IPS-18c (cell line): ENCODE results near the gene POLD3.
"Not testable (repeated sequence)": the region's sequence is repeated elsewhere in the genome, so short reads cannot be mapped to it uniquely, and the experiment has no call there.

ENCODE experiments used
- H3K4me3 ChIP-seq: 2 replicates; pipeline ENCODE4 v1.7.0; 2013; ENCODE audit warnings: low read depth, mild to moderate bottlenecking, low read length, moderate library complexity; ENCODE audit not compliant: insufficient read depth
- H3K9me3 ChIP-seq: one replicate; pipeline ENCODE4 v1.6.1; 2013; ENCODE audit warnings: mild to moderate bottlenecking, low read length, moderate library complexity; ENCODE audit not compliant: control insufficient read depth, insufficient read depth

The POLD3 gene

DNA sequence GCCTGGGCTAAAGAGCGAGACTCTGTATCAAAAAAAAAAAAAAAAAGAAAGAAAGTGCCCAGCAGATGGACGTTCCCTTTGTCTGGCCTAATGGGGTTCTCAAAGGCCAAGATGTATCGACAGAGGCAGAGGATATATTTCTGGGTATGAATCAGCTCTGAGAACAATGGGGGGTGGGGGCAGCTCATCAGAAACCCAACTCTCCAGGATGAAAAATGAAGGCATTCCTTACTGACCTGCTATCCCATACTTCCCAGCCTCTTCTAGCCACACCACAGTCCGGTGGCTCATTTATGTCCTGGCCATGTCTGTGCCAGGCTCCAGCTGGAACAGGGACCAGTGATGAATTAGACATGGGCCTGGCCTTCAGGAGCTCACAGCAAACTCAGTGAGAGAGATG, 15.2 kb upstream of the POLD3 start:
- peaks cover 2% of the 10 kb centered on the region for H3K9me3 ChIP-seq
- no peak overlapping the region for H3K4me3 ChIP-seq

DNA sequence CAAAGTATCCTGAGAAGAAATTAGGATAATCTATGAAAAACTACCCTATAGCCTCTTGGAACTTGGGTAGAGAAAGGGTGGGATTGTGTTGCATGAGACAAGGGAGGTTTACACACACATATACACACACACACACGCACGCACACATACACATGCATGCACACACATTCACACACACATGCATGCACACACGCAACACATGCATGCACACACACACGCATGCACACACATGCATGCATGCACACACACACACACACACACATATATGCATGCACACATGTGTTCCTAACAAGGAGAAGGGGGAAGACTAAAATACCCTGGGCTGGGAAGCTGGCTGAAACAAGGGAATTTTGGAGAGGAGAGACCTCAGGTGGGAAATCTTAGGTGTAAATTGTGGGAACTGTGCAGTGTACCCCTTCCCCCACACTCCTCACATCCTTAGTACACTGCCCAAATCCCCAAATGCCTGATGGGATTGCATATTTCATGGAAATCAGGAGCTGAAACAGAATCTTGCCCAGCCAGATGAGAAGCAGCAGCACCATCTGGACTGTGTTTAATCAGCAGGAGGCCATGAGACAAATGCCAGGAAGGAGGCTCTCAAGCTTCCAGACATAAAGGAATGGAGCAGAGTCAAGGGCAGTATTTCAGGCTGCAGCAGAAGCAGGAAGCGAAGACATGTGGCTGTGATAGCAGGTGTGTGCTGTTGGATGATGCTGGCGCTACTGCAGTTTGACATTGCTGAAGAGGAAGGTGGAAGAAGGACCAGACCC, 14.6 kb upstream of the POLD3 start:
- Histone ChIP-seq H3K9me3 (peaks cover 2% of the 10 kb centered on the region), H3K4me3 (no peak overlapping the region)

DNA sequence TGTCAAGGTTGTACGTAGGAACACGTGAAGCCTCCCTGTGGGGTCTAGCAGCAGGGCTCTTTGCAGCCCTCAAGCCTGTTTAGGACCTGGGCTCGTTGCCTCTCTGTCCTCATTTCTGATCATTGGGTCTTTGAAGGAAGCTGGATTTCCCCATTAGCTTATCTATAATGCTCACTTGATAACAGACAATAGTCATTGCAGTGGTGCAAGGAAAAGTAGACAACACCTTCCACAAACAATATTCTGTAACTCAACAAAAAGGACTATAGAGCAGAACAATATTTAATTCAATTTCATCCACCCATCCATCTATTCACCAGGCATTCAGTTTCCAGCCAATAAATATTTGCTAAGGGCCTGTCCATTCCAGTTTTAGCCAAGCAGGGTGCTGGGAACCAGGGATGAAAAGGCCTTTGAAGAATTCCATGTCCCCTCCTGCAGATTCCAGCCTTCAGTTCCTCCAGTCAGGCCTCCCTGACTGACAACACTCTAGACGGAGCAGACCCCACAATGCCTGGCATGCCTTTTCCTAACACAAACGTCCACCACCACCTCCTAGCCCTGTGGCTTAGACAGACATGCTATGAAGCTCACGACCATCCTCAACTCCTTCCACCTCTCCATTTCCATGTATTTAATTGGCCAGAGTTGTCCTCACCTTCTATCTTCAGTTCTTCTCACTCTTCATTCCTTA, 12.7 kb upstream of the POLD3 start:
- H3K4me3 ChIP-seq: no peak overlapping the region
- peaks cover 2% of the 10 kb centered on the region for H3K9me3 ChIP-seq

DNA sequence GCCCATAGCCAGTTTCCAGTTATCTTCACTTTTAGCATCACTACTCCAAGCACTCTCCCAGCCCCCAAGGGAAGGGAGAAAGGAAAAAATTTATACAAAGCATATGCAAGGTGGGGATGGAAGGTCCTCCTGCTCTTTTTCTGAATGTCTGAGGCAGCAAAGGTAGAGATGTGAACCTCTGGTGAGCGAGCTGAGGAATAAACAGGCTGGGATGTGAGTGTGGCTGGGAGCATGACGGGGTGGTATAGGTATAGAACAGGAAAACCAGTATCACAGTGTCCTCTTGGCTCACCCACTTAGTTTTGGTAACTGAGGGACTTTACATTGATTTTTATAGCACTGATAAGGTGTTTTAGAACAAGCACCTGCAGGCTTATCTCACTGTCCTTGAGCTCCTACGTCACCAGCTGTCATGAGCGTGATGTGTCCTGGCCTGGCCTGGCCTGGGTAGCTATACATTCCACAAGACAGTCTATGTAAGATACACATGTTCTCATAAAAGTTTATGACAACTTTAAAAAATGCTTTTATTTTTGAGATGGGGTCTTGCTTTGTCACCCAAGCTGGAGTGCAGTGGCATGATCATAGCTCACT, 10.3 kb upstream of the POLD3 start:
- peaks cover 2% of the 10 kb centered on the region for H3K9me3 ChIP-seq
- H3K4me3 ChIP-seq: no peak overlapping the region

DNA sequence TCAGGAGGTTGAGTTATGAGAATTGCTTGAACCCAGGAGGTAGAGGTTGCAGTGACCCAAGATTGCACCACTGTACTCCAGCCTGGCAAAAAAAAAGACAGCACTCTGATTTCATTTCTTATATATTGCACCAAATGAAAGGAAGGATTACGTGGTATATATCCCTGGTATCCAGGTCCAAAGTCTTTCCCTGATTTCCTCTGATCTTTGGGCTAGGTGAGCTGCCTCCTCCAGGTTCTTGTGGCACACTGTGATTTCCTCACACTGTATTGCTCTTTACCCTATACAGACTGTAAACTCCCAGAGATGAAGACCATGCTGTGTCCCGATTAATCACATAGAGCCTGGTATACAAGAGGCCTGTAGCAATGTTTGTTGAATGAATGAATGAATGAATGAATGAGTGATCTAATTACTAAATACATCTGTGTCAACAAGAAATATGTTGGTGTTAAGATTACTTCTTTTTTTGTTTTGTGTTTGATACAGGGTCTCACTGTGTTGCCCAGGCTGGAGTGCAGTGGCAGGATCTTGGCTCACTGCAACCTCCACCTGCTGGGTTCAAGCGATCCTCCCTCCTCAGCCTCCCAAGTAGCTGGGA, 9.3 kb upstream of the POLD3 start:
- Histone ChIP-seq H3K9me3 (no peaks in the 10 kb centered on the region), H3K4me3 (no peak overlapping the region)

DNA sequence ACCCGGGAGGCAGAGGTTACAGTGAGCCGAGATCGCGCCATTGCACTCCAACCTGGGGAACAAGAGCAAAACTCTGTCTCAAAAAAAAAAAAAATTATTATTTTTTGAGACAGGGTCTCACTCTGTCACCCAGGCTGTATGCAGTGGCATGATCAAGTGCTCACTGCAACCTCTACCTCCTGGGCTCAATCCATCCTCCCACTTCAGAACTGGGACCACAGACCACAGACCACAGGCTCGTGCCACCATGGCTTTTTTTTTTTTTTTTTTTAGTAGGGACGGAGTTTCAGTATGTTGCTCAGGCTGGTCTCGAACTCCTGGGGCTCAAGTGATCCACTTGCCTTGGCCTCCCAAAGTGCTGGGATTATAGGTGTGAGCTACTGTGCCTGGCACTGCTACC, 1.9 kb upstream of the POLD3 start:
- not testable (repeated sequence) for H3K4me3 ChIP-seq, H3K9me3 ChIP-seq

DNA sequence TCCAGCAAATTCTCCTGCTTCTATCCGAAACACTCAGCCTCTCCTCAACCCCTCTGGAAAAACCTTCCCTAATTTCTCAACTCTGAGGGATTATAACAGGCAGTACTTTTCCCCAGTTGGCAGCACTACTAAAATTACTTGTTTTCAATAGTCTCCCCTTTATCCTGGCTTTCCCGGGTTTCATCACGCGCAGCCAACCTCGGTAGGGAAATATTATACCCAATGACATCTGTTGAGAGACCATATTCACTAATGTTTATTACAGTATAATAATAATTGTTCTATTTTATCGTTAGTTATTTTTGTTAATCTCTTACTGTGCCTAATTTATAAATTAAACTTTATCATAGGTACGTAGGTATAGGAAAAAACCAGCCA, 330 bp upstream of the POLD3 start:
- peaks cover 4% of the 10 kb centered on the region for H3K9me3 ChIP-seq
- H3K4me3 ChIP-seq: peak overlapping the region; percentile 100; the same call in 1 of the 2 replicates

DNA sequence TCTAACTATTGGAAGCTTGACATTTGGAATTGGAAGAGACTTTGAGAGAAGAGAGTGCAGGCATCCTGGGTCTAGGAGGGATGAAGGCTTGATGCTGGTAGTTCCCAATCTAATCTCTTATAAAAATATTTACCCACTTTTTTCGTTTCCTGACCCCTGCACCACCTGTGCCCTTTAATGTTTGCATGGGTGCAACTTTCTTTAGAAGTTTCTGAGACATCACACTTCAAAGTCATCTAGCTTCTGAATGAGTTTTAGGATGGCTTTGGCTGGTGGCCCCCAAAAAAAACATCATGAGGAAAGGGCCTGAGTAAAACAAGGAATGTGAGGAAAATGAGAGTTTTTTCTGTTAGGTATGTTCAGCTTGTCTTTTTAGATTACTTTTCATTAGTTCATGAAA, 1.1 kb downstream of the POLD3 start:
- Histone ChIP-seq H3K9me3 (peaks cover 4% of the 10 kb centered on the region), H3K4me3 (peak overlapping the region; percentile 100)

DNA sequence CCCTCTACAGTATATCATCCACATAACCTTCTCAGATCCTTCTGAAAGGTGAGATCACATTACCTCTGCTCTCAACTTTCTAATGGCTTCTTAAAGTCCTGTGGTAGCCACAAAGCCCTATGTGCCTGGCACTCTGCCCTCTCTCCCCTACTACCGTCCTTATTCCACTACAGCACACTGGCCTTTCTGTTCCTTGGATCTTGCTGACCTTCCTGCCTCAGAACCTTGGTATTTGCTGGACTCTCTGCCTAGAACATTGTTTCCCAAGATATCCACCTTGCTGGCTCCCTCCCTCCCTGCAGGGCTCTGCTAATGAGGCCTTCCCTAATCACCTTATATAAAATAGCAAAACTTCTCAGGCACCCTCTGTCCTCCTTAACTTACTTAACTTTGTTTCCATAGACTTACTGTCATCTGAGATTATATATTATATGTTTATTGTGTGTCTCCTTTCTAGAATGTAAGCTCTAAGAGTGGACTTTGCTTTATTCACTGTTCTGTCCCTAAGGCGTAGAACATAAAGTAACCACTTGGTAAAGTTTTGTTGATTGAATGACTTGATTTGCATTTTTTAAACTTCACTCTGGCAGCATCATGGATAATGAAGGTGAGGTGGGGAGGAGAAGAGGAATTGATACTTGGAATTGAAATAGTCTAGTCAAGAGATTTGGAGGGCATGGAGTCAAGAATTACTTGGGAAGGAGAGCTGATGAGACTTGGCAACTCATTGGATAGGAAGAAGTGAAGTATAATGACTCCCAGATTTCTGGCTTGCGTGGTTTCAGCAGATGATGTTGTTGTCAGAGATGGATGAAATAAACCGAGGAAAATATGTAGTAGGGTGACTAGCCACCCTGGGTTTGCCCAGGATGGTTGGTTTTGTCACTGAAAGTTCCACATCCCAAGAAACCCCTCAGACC, 10.5 kb downstream of the POLD3 start:
- H3K9me3 ChIP-seq: no peaks in the 10 kb centered on the region
- H3K4me3 ChIP-seq: no peak overlapping the region

DNA sequence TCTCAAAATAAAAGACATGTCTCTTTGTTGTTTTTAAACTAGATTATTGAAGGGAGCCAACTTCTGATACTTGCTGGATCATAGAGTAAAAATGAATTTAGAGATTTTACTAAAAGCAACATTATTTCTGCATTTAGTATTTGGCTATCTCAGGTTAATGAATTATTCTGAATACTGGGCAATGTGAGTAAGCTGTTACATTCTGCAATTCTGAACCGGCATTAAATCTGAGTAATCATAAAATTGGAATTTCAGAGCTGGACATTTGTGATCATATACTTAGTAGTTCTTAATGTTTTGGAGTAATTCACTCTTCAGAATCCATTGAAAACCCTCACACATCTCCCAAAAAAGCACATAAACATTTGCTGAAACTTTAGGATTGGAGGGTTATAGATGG, 11.5 kb downstream of the POLD3 start:
- H3K9me3 ChIP-seq: no peaks in the 10 kb centered on the region
- no peak overlapping the region for H3K4me3 ChIP-seq

DNA sequence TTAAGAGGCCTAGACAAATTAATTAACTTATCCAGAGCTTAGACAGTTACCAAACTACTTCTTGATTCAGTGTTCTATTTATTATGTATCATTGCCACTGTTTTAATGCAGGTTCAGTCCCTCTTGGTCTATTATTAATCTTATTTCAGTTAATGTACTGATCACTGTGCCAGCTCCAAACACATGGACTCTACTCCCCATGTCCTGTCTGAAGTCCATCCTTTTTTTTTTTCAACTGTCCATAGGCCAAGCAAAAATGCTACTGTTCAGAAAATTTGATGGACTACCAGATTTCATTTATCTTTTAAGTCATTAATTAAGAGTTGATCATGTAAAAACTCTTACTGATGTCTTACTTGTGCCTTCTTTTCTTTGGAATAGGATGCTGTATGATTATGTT, 11.9 kb downstream of the POLD3 start:
- Histone ChIP-seq H3K4me3 (no peak overlapping the region), H3K9me3 (no peaks in the 10 kb centered on the region)

DNA sequence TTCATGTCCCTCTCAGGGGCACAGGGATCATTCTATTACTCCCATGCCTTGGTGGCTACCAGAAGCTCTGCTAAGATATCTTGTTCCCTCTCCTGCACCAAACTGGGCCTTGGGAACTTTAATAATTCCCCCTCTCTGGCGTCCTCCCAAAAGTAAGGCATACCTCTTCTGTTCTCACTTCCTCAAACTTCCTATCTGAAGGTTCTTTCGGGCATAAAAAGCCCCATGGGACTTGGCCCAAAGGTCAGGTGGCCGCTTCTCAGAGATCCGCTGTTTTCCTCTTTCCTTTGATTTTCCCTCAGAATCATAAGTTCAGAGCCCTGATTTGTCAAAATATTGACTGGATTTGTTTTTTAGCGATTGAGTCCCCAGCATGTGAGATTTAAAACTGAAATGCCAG, 13.0 kb downstream of the POLD3 start:
- no peaks in the 10 kb centered on the region for H3K9me3 ChIP-seq
- H3K4me3 ChIP-seq: no peak overlapping the region

DNA sequence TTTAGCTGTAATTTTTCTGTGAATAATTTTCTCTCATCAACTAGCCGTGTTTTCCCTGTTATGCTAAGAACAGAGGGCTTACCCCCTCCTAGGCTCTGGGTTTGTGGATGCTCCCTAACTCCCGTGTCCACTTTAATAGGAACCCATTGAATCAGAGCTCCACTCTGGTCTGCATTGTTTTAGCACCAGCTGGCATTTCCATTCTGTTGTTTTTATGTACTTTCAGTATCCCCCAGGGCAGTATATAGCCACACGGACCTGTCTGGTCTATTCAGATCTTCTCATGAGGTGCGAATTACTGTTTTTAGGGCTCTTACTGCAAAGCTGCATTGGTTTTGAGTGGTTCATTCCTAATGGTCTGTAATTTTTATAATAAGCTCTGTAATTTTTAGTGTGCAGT, 16.0 kb downstream of the POLD3 start:
- H3K9me3 ChIP-seq: no peaks in the 10 kb centered on the region

DNA sequence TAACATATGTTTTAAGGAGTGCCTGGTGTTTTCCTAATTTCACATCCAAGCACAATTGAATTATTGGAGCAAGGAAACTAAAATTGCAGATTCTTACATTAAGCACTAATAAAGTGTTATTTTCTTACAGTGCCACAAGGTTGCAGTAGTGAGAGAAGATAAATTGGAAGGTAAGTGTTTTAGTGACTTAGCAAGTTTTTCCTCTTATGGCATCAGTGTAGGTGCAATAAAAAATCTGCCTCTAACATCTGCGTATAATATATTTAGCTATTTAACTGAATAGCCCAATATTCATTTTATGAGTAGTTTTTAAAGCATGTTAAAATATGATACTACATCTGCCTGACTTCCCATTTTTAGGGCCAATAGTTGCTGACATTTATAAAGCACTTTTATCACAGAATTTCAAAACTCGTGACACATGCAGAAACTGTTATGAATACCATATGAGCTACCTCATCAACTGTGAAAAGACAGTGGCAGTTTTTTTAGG, 19.0 kb downstream of the POLD3 start:
- Histone ChIP-seq H3K9me3 (no peaks in the 10 kb centered on the region), H3K4me3 (no peak overlapping the region)

More for the DNA sequence above, 16.0 kb downstream of the POLD3 start:
- no peak overlapping the region for H3K4me3 ChIP-seq

DNA sequence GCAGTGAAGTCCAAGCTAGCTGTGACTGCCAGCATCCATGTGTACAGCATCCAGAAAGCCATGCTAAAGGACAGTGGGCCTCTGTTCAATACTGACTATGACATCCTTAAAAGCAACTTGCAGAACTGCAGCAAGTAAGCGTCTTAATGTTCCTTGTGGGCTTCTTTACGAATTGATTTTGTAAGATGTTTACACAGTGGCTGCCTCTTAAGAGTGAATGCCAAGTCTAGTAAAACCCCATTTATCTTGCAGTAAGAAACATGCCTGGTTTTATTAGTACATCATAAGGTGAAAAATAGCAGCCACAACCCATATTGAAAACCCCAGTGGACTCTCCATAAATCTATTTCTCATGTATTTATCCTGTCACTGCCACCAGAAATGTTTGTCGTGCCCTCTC, 20.5 kb downstream of the POLD3 start:
- no peaks in the 10 kb centered on the region for H3K9me3 ChIP-seq
- no peak overlapping the region for H3K4me3 ChIP-seq

DNA sequence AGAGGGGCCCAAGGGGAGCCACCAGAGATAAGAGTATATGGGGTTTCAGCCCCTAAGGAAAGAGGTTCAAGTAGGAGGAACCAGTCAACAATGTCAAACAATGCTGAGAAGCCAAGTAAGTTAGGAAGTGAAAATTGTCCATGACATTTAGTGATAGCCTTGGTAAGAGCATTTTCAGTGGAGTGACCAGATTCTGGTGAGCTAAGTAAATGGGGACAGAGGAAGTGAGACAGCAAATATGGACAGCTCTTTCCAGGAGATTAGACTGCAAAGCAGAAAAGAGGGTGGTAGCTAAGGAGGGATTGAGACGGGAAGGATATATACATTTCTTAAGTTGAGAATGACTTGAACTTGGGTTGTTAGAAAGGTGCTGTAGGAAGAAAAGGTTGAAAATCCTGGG, 22.9 kb downstream of the POLD3 start:
- no peak overlapping the region for H3K4me3 ChIP-seq
- no peaks in the 10 kb centered on the region for H3K9me3 ChIP-seq

DNA sequence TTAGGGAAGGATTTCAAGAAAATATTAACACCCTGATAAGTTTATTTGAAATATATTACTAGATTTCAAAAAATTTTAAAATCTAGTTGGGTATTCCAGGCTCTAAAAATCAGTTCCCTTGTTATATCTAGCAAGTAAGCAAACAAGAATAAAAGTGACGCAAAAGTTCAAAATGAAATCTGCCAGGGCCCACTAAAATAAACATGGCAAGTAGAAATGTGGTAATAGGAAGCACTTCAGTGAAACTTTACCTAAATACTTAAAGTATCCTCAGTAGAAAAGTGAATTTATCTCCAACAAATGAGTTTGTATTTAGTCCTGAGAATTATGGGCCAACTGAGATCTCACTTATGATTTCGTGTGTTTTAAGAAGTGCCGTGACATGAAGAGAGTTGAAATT, 23.6 kb downstream of the POLD3 start:
- Histone ChIP-seq H3K4me3 (no peak overlapping the region), H3K9me3 (no peaks in the 10 kb centered on the region)
